SK-N-SH (cell line): ENCODE measurements around the gene UCK2. TPM values are rescaled to one million over a fixed set of nuclear protein-coding genes. Genes with fewer than 3 reads are reported as not detected.

Experiments used
- CTCF ChIA-PET: fragments of 300-600, 350-600 bp; formaldehyde crosslinking; extraction: SDS; loops from one replicate; lab custom pipeline; 2021; lab: Yijun Ruan, JAX
- POLR2A ChIA-PET: fragments of 350-600 bp; sonication (Branson Sonifier 250); formaldehyde crosslinking; extraction: SDS; loops from one replicate; lab custom pipeline; 2020; ENCODE audit warnings: antibody characterized with exemption, inconsistent platforms; lab: Yijun Ruan, JAX
- DNase-seq: peaks from one replicate; pipeline ENCODE4 v3.0.0; 2012
- H2AFZ ChIP-seq: fragments of 200-600 bp; sonication (generic); 2 replicates; pipeline ENCODE4 v1.8.1; 2016; ENCODE audit warnings: antibody characterized with exemption, mild to moderate bottlenecking, low read depth
- H3F3A ChIP-seq: fragments of 200-600 bp; sonication (generic); replicated peaks from 2 replicates; pipeline ENCODE3; 2016; ENCODE audit warnings: antibody characterized with exemption, mild to moderate bottlenecking; ENCODE audit not compliant: insufficient read depth
- H3K27ac ChIP-seq, 2 experiments: fragments of 200-500 bp in 1 of 2; fragments of 200-600 bp in 1 of 2; sonication (Bioruptor generic) in 1 of 2; sonication (generic), shearing (Covaris generic) in 1 of 2; 2 replicates each; pipeline versions ENCODE4 v1.5.1 to v1.6.1; 2014 to 2016; ENCODE audit warnings: low read depth in 2 of 2, inconsistent platforms in 1 of 2, low read length in 1 of 2, mild to moderate bottlenecking in 1 of 2, mixed read lengths in 1 of 2
- H3K27me3 ChIP-seq: fragments of 200-600 bp; sonication (generic), shearing (Covaris generic); 2 replicates; pipeline ENCODE4 v1.6.1; 2016; ENCODE audit warnings: mixed run types; ENCODE audit not compliant: insufficient read depth
- H3K36me3 ChIP-seq, 2 experiments: fragments of 200-500 bp in 1 of 2; fragments of 200-600 bp in 1 of 2; sonication (Bioruptor generic) in 1 of 2; sonication (generic) in 1 of 2; replicated peaks in 1 of 2; 2 replicates each; pipeline versions ENCODE3 to v1.5.1; 2014 to 2016; ENCODE audit warnings: low read length in 1 of 2, mild to moderate bottlenecking in 1 of 2; ENCODE audit not compliant: insufficient read depth in 2 of 2, control insufficient read depth in 1 of 2
- H3K4me1 ChIP-seq, 2 experiments: fragments of 200-500 bp in 1 of 2; fragments of 200-600 bp in 1 of 2; sonication (Bioruptor generic) in 1 of 2; sonication (generic), shearing (Covaris generic) in 1 of 2; 2 replicates each; pipeline versions ENCODE4 v1.5.1 to v1.6.1; 2014 to 2016; ENCODE audit warnings: low read depth in 1 of 2, low read length in 1 of 2, mixed run types in 1 of 2; ENCODE audit not compliant: insufficient read depth in 2 of 2, control insufficient read depth in 1 of 2
- H3K4me2 ChIP-seq: fragments of 200-600 bp; sonication (generic), shearing (Covaris generic); 2 replicates; pipeline ENCODE4 v1.6.1; 2017; ENCODE audit warnings: mixed run types
- H3K4me3 ChIP-seq, 2 experiments: fragments of 200-500 bp in 1 of 2; fragments of 200-600 bp in 1 of 2; sonication (Bioruptor generic) in 1 of 2; sonication (generic), shearing (Covaris generic) in 1 of 2; 2 replicates each; pipeline versions ENCODE4 v1.5.1 to v1.8.1; 2014 to 2016; ENCODE audit warnings: low read depth in 2 of 2, inconsistent platforms in 1 of 2, low read length in 1 of 2, mild to moderate bottlenecking in 1 of 2, mixed read lengths in 1 of 2, moderate library complexity in 1 of 2
- H3K79me2 ChIP-seq: fragments of 200-600 bp; sonication (generic); 2 replicates; pipeline ENCODE4 v1.8.1; 2017; ENCODE audit warnings: mild to moderate bottlenecking; ENCODE audit not compliant: insufficient read depth
- H3K9ac ChIP-seq: fragments of 200-600 bp; sonication (generic); 2 replicates; pipeline ENCODE4 v1.6.1; 2017; ENCODE audit warnings: mixed run types
- H3K9me2 ChIP-seq: fragments of 200-600 bp; sonication (generic); 2 replicates; pipeline ENCODE4 v1.6.1; 2017; ENCODE audit warnings: mixed run types
- H3K9me3 ChIP-seq: fragments of 200-600 bp; sonication (generic); 2 replicates; pipeline ENCODE4 v1.6.1; 2017; ENCODE audit warnings: mixed run types, mild to moderate bottlenecking, moderate library complexity
- H4K20me1 ChIP-seq: fragments of 200-600 bp; sonication (generic); 2 replicates; pipeline ENCODE4 v1.6.1; 2017; ENCODE audit warnings: mild to moderate bottlenecking, mixed run types; ENCODE audit not compliant: insufficient read depth
- ELF1 ChIP-seq: IDR thresholded peaks from 2 replicates; pipeline ENCODE4 v1.4.0; 2012
- EP300 ChIP-seq, 2 experiments: IDR thresholded peaks; 2 replicates each; pipeline versions ENCODE4 v1.4.0 to v1.6.1; 2012; ENCODE audit warnings: borderline replicate concordance in 1 of 2, low read depth in 1 of 2, low read length in 1 of 2
- EZH2phosphoT487 ChIP-seq: fragments of 200-600 bp; sonication (generic); IDR thresholded peaks from 2 replicates; pipeline ENCODE4 v1.6.1; 2017; ENCODE audit warnings: low read depth, mixed run types, mild to moderate bottlenecking, antibody characterized with exemption, moderate library complexity, borderline replicate concordance
- FOSL2 ChIP-seq: IDR thresholded peaks from 2 replicates; pipeline ENCODE4 v1.4.0; 2012; ENCODE audit warnings: low read depth, mild to moderate bottlenecking, moderate library complexity, borderline replicate concordance
- FOXJ3 ChIP-seq: sonication (generic); formaldehyde crosslinking; IDR thresholded peaks from 2 replicates; pipeline ENCODE4 v1.5.1; 2020; ENCODE audit warnings: mild to moderate bottlenecking, missing genetic modification reagents
- FOXM1 ChIP-seq: IDR thresholded peaks from 2 replicates; pipeline ENCODE4 v1.4.0; 2012; ENCODE audit warnings: low read depth, mild to moderate bottlenecking
- GABPA ChIP-seq: IDR thresholded peaks from 2 replicates; pipeline ENCODE4 v1.4.0; 2012; ENCODE audit warnings: low read depth, mild to moderate bottlenecking
- GATA2 ChIP-seq: sonication (generic); formaldehyde crosslinking; IDR thresholded peaks from 2 replicates; pipeline ENCODE4 v1.5.0; 2020; ENCODE audit warnings: mild to moderate bottlenecking, missing genetic modification reagents
- IRF3 ChIP-seq: fragments of 150-350 bp; IDR thresholded peaks from 2 replicates; pipeline ENCODE4 v1.6.1; 2016; ENCODE audit warnings: mild to moderate bottlenecking, low read depth, low read length
- NFIC ChIP-seq: IDR thresholded peaks from 2 replicates; pipeline ENCODE4 v1.4.0; 2012; ENCODE audit warnings: borderline replicate concordance
- NRF1 ChIP-seq: IDR thresholded peaks from 2 replicates; pipeline ENCODE4 v1.6.1; 2012; ENCODE audit warnings: low read depth, mild to moderate bottlenecking, low read length
- RCOR1 ChIP-seq: fragments of 150-350 bp; IDR thresholded peaks from 2 replicates; pipeline ENCODE4 v1.6.1; 2017; ENCODE audit warnings: antibody characterized with exemption, low read length
- RFX5 ChIP-seq: IDR thresholded peaks from 2 replicates; pipeline ENCODE4 v1.6.1; 2012; ENCODE audit warnings: mild to moderate bottlenecking, improper control_type of control experiment, low read length
- SMC3 ChIP-seq: IDR thresholded peaks from 2 replicates; pipeline ENCODE4 v1.6.1; 2012; ENCODE audit warnings: low read depth, low read length, improper control_type of control experiment
- TCF12 ChIP-seq: IDR thresholded peaks from 2 replicates; pipeline ENCODE4 v1.4.0; 2012
- TEAD4 ChIP-seq: IDR thresholded peaks from 2 replicates; pipeline ENCODE4 v1.4.0; 2012; ENCODE audit warnings: mild to moderate bottlenecking, borderline replicate concordance; ENCODE audit not compliant: insufficient read depth
- USF1 ChIP-seq: IDR thresholded peaks from 2 replicates; pipeline ENCODE4 v1.4.0; 2012; ENCODE audit warnings: low read depth, borderline replicate concordance
- USF2 ChIP-seq: fragments of 150-350 bp; IDR thresholded peaks from 2 replicates; pipeline ENCODE4 v1.6.1; 2017; ENCODE audit warnings: antibody characterized with exemption, low read length, low read depth, borderline replicate concordance
- YY1 ChIP-seq: IDR thresholded peaks from 2 replicates; pipeline ENCODE4 v1.4.0; 2012; ENCODE audit warnings: low read depth, mild to moderate bottlenecking
- ZBTB33 ChIP-seq: IDR thresholded peaks from 2 replicates; pipeline ENCODE4 v1.4.0; 2012; ENCODE audit warnings: low read depth, borderline replicate concordance
- WGBS: methylation state at CpG from one replicate; pipeline ENCODE4 v1.1.6; 2017; ENCODE audit warnings: low lambda C conversion rate; 5-methylcytosine and 5-hydroxymethylcytosine counted together
- polyA plus RNA-seq, 3 experiments: library from polyadenylated mRNA; depleted of rRNA; stranded (reverse); fragments of >200 nt; gene quantifications; 2 replicates each; pipeline ENCODE4 v1.2.3, GENCODE V29; 2012

The UCK2 gene
- polyA plus RNA-seq, 1 of the 3 experiments (the other 2 are of a cell fraction): 53.7 TPM

- no peak overlapping the region for H3K27ac ChIP-seq
- H3K9me3 ChIP-seq: no peaks in the 10 kb centered on the region
- ChIA-PET CTCF (interaction anchor here (1.0 to 1.3 kb wide), 3 partner anchors 9 to 90 kb away, joined by 3 read pairs; no protein-coding TSS in a partner anchor), POLR2A (interaction anchor here (1.0 kb wide), 1 partner anchor 55 kb away, joined by 3 read pairs; the partner anchor contains the start of gene TMCO1)
- TF ChIP-seq EZH2phosphoT487 (no peak), IRF3 (no peak), SMC3 (no peak), TEAD4 (no peak), NFIC (no peak), GABPA (no peak), USF1 (no peak), RCOR1 (no peak), GATA2 (CRISPR knock-in tag) (no peak), ELF1 (no peak), FOXJ3 (CRISPR knock-in tag) (no peak), YY1 (no peak), FOSL2 (no peak), FOXM1 (no peak)
- H3K27me3 ChIP-seq: no peaks in the 10 kb centered on the region
- DNase-seq: no peak
- no peaks in the 10 kb centered on the region; the same call in 1 of the 2 replicates for H3K79me2 ChIP-seq
- no peaks in the 10 kb centered on the region for H3K36me3 ChIP-seq
- 73% methylated on average over 4 of the region's 4 CpGs for WGBS
- H3K9me2 ChIP-seq: no peaks in the 10 kb centered on the region
- H3K4me2 ChIP-seq: no peak overlapping the region
- H3K9ac ChIP-seq: no peak overlapping the region
- H3K4me1 ChIP-seq: peaks cover 3 to 5% of the 10 kb centered on the region in 2 experiments; a peak in 2 of 4 replicates
- H3F3A ChIP-seq: peaks cover 7% of the 10 kb centered on the region
- no peaks in the 10 kb centered on the region for H4K20me1 ChIP-seq
- H2AFZ ChIP-seq: no peak overlapping the region; the same call in 1 of the 2 replicates
- no peak overlapping the region for H3K4me3 ChIP-seq
Measured at GRCh38 chr1:165823552-165824268, 3.7 kb upstream of the UCK2 start.

GRCh38 chr1:165824269-165824643 lies 3.2 kb upstream of the UCK2 start:
- POLR2A ChIA-PET: no interaction called here
- H3K9me3 ChIP-seq: no peaks in the 10 kb centered on the region
- no peak for TF ChIP-seq EP300 (IDR thresholded peaks at IDR 0.05; ENCODE audit: borderline replicate concordance in 1 of 2, low read depth in 1 of 2, low read length in 1 of 2)
- no peak for TF ChIP-seq GATA2 (CRISPR knock-in tag)
- no peak for TF ChIP-seq RCOR1
- no peak for TF ChIP-seq USF2
- no peak for TF ChIP-seq GABPA
- no peak for TF ChIP-seq ZBTB33
- no peak for TF ChIP-seq TEAD4
- no peak for TF ChIP-seq TCF12
- TF ChIP-seq NRF1: no peak
- TF ChIP-seq RFX5: no peak
- no peak for TF ChIP-seq FOXM1
- TF ChIP-seq SMC3: no peak
- no peak for TF ChIP-seq IRF3
- TF ChIP-seq EZH2phosphoT487: no peak

More at GRCh38 chr1:165824269-165824643, 3.2 kb upstream of the UCK2 start:
- Histone ChIP-seq H3K9me2 (no peaks in the 10 kb centered on the region), H3K27ac (no peak overlapping the region), H3K4me2 (no peak overlapping the region), H3K27me3 (no peaks in the 10 kb centered on the region), H3K9ac (no peak overlapping the region), H3K79me2 (peaks cover 4% of the 10 kb centered on the region), H3F3A (peaks cover 13% of the 10 kb centered on the region), H3K4me1 (peaks cover 3 to 5% of the 10 kb centered on the region in 2 experiments; a peak in 3 of 4 replicates), H4K20me1 (no peaks in the 10 kb centered on the region), H3K4me3 (no peak overlapping the region), H3K36me3 (no peaks in the 10 kb centered on the region), H2AFZ (no peak overlapping the region; the same call in 1 of the 2 replicates)
- CTCF ChIA-PET: interaction anchor here (1.0 to 1.2 kb wide), 2 partner anchors 10 to 90 kb away, joined by 3 read pairs; no protein-coding TSS in a partner anchor
- 27% methylated on average over 1 of the region's 1 CpG for WGBS
- DNase-seq: no peak
